ENCODE results near the gene STK11.

Gene STK11

GRCh38 chr19:1226227-1226518 lies 20.6 kb downstream of the STK11 start:
- Mint-ChIP-seq H3K9me3 (no peaks in the 10 kb centered on the region), H3K4me3 (no peak overlapping the region), H3K27me3 (no peaks in the 10 kb centered on the region), H3K27ac (no peak overlapping the region), H3K4me1 (no peaks in the 10 kb centered on the region)
- DNase-seq (no peak), ATAC-seq (no peak)

- Mint-ChIP-seq H3K27ac (no peak overlapping the region), H3K9me3 (no peaks in the 10 kb centered on the region), H3K4me1 (peaks cover 3% of the 10 kb centered on the region), H3K4me3 (no peak overlapping the region), H3K27me3 (no peaks in the 10 kb centered on the region)
- DNase-seq (no peak), ATAC-seq (no peak)
Measured at GRCh38 chr19:1226522-1227303, 21.1 kb downstream of the STK11 start.

- Mint-ChIP-seq H3K4me1 (peaks cover 10% of the 10 kb centered on the region), H3K9me3 (no peaks in the 10 kb centered on the region), H3K27me3 (no peaks in the 10 kb centered on the region), H3K4me3 (no peak overlapping the region), H3K27ac (no peak overlapping the region)
- ATAC-seq (no peak), DNase-seq (no peak)
Measured at GRCh38 chr19:1227304-1228054, 21.9 kb downstream of the STK11 start.

- Mint-ChIP-seq H3K4me3 (no peak overlapping the region), H3K9me3 (no peaks in the 10 kb centered on the region), H3K27ac (no peak overlapping the region), H3K4me1 (peaks cover 13% of the 10 kb centered on the region), H3K27me3 (no peaks in the 10 kb centered on the region)
- DNase-seq (no peak), ATAC-seq (peak; percentile 7)
Measured at GRCh38 chr19:1228161-1228957, 22.8 kb downstream of the STK11 start.

- Mint-ChIP-seq H3K4me3 (no peak overlapping the region), H3K4me1 (peaks cover 13% of the 10 kb centered on the region), H3K9me3 (no peaks in the 10 kb centered on the region), H3K27me3 (no peaks in the 10 kb centered on the region), H3K27ac (no peak overlapping the region)
- ATAC-seq = peak; percentile 24
- DNase-seq = no peak
Measured at GRCh38 chr19:1229056-1229923, 23.7 kb downstream of the STK11 start.

- no peak overlapping the region for H3K27ac Mint-ChIP-seq
- ATAC-seq (no peak), DNase-seq (no peak)
- H3K9me3 Mint-ChIP-seq = no peaks in the 10 kb centered on the region
- no peak overlapping the region for H3K4me3 Mint-ChIP-seq
- peaks cover 13% of the 10 kb centered on the region for H3K4me1 Mint-ChIP-seq
- no peaks in the 10 kb centered on the region for H3K27me3 Mint-ChIP-seq
Measured at GRCh38 chr19:1229924-1230782, 24.6 kb downstream of the STK11 start.

GRCh38 chr19:1230783-1231489 lies 25.4 kb downstream of the STK11 start:
- Mint-ChIP-seq H3K4me3 (no peak overlapping the region), H3K27ac (no peak overlapping the region), H3K4me1 (peaks cover 13% of the 10 kb centered on the region), H3K9me3 (no peaks in the 10 kb centered on the region), H3K27me3 (peaks cover 5% of the 10 kb centered on the region)
- ATAC-seq (no peak), DNase-seq (no peak)

GRCh38 chr19:1231729-1232637 lies 26.4 kb downstream of the STK11 start:
- Mint-ChIP-seq H3K9me3 (no peaks in the 10 kb centered on the region), H3K27ac (no peak overlapping the region), H3K4me1 (peaks cover 13% of the 10 kb centered on the region), H3K27me3 (peaks cover 13% of the 10 kb centered on the region), H3K4me3 (no peak overlapping the region)
- no peak for ATAC-seq
- DNase-seq = no peak

- peaks cover 13% of the 10 kb centered on the region for H3K27me3 Mint-ChIP-seq
- ATAC-seq (no peak), DNase-seq (no peak)
- H3K4me3 Mint-ChIP-seq = no peak overlapping the region
- H3K9me3 Mint-ChIP-seq = no peaks in the 10 kb centered on the region
- H3K27ac Mint-ChIP-seq = no peak overlapping the region
- peaks cover 13% of the 10 kb centered on the region for H3K4me1 Mint-ChIP-seq
Measured at GRCh38 chr19:1232652-1233072, 27.1 kb downstream of the STK11 start.

GRCh38 chr19:1233115-1233667 lies 27.6 kb downstream of the STK11 start:
- no peak overlapping the region for H3K4me3 Mint-ChIP-seq
- ATAC-seq (no peak), DNase-seq (no peak)
- H3K9me3 Mint-ChIP-seq = no peaks in the 10 kb centered on the region
- H3K27me3 Mint-ChIP-seq = peaks cover 16% of the 10 kb centered on the region
- peak overlapping the region in 1 of 2 donors; percentile 65 for H3K27ac Mint-ChIP-seq
- H3K4me1 Mint-ChIP-seq = peaks cover 15% of the 10 kb centered on the region

- no peaks in the 10 kb centered on the region for H3K9me3 Mint-ChIP-seq
- no peak for DNase-seq
- ATAC-seq = no peak
- no peak overlapping the region for H3K4me3 Mint-ChIP-seq
- peaks cover 26% of the 10 kb centered on the region for H3K4me1 Mint-ChIP-seq
- H3K27me3 Mint-ChIP-seq = peaks cover 27% of the 10 kb centered on the region
- no peak overlapping the region for H3K27ac Mint-ChIP-seq
Measured at GRCh38 chr19:1234051-1234954, 28.7 kb downstream of the STK11 start.

- Mint-ChIP-seq H3K27ac (peak overlapping the region in 1 of 2 donors; percentile 83), H3K4me1 (peaks cover 32% of the 10 kb centered on the region), H3K9me3 (no peaks in the 10 kb centered on the region), H3K4me3 (no peak overlapping the region), H3K27me3 (peaks cover 30% of the 10 kb centered on the region)
- ATAC-seq = no peak
- DNase-seq = no peak
Measured at GRCh38 chr19:1234955-1235380, 29.4 kb downstream of the STK11 start.
